A549 treated with AZD2906 at 1 μM for 4 hours (cell line): ENCODE data around the gene MINK1. TPM values are rescaled to one million over a fixed set of nuclear protein-coding genes. Genes with fewer than 3 reads are reported as not detected.

ENCODE experiments used
- total RNA-seq: library from RNA; stranded (reverse); fragments of 200-300 nt; extraction: Qiagen RNA extraction; gene quantifications from 5 replicates; pipeline ENCODE4 v1.2.3, GENCODE V29; 2022

The MINK1 gene
- total RNA-seq: 50.0 to 59.9 TPM (median 53.5 TPM) in 5 replicates

DNA sequence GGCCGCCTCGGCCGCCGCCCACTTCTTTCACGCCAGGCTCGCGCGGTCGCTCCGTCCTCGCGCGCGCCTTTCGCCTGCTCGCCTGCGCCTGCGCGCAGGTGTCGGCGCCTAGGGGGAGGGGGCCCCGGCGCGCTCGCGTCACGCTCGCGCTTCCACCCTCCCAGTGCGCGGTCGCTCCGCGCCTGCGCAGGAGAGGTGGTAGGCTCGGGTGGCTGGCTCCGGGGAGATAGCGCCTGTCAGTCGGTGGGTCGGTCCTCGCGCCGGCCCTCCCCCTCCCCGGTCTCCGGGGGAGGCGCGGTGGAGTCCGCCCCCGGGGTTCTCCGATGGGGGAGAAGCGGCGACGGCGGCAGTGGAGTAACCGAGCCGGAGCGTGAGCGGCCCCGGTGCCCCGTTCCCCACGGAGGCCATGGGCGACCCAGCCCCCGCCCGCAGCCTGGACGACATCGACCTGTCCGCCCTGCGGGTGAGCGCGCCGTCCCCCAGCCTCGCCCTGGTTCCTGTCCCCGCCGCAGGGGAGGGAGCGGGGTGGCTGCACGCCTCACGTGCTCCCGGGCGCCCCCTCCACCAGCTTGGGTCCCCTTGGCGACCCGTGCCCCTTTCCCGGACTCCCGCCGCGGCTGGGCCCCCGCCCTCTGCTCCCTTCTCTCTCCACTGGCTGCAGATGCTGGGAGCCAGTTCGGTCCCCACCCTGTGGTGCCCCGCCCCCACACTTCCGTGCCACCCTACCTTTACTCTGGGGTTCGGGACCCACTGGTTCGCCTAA, at the start of gene MINK1:
TSS of gene MINK1 (plus strand) at position 163 of the 763 bp plus-strand sequence. CDS start at position 407, 244 bp downstream.

DNA sequence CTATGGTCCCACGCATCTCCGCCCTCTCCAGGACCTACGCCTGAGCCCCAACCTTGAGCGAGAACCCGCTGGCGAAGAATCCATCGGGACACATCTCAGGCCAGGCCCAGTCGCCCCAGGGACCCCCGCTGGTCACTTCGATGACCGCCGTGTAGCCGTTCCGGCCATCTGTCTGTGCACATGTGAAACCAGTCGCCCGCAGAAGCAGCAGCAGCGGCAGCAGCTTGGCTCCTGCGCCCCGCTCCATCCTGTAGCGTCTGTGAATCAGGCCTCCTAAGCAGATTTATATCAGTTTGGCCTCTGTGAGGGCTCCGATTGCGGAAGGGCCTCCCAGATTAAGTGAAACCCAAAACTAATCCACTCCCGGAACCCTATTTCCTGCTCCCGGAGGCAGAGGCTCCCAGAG, 47.0 kb upstream of the MINK1 start, which contains the start of gene VMO1:
TSS of gene VMO1 (minus strand) at position 259 of the 406 bp plus-strand sequence. CDS start at position 247, 12 bp downstream.

DNA sequence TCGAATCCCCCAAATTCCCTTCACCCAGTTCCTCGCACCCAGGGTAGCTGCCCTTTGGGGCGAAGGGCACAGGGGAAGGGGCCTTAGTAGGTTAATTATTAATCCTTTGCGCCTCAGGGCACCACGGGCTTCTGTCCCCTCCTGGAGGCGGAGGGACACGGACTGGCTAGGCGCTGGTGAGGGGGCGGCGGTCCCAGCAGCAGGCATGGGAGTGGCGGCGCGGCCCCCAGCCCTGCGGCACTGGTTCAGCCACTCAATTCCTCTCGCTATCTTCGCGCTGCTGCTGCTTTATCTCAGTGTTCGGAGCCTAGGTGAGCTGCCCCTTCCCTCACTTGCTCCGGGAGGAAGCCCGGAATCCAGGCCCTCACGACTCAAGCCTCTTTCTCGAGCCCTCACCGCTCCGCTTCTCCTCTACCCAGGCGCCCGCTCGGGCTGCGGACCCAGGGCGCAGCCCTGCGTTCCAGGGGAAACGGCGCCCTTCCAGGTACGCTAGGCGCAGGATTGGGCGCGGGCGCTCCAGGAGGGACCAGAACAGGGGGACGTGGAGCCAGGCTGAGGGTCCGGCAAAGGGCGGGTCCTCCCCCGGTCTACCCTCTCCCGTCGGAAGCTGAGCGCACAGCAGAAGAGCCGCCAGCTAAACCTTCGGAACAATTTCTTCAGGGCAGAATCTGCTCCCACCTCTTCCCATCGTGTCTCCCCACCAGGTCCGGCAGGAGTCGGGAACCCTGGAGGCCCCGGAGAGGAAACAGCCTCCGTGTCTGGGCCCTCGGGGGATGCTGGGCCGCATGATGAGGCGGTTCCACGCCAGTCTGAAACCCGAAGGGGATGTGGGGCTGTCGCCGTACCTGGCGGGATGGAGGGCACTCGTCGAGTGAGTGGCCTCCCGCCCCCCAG, 44.1 kb upstream of the MINK1 start, which contains the start of gene GLTPD2:
TSS of gene GLTPD2 (plus strand) at position 158 of the 894 bp plus-strand sequence. CDS start at position 206, 48 bp downstream.

DNA sequence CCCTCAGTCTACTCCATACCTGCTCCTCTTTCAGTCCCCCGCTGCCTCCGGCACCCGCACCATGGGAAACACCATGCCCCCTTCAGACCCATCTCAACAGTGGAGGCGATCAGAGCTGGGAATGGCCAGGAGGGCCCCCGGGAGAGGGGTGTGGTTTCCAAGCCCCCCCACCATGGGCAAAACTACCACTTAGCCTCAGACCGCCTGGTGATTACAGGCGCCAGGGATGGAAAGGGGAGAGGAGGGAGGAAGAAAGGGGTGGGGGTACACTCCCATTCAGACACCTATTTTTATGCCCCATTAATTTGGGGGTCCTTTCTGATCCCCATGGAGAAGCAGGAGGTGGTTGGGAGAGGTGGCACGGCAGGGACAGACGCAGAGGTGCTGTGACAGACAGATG, 30.9 kb upstream of the MINK1 start, which contains the start of gene C17orf114:
TSS of gene C17orf114 (minus strand) at position 101 of the 400 bp plus-strand sequence.

DNA sequence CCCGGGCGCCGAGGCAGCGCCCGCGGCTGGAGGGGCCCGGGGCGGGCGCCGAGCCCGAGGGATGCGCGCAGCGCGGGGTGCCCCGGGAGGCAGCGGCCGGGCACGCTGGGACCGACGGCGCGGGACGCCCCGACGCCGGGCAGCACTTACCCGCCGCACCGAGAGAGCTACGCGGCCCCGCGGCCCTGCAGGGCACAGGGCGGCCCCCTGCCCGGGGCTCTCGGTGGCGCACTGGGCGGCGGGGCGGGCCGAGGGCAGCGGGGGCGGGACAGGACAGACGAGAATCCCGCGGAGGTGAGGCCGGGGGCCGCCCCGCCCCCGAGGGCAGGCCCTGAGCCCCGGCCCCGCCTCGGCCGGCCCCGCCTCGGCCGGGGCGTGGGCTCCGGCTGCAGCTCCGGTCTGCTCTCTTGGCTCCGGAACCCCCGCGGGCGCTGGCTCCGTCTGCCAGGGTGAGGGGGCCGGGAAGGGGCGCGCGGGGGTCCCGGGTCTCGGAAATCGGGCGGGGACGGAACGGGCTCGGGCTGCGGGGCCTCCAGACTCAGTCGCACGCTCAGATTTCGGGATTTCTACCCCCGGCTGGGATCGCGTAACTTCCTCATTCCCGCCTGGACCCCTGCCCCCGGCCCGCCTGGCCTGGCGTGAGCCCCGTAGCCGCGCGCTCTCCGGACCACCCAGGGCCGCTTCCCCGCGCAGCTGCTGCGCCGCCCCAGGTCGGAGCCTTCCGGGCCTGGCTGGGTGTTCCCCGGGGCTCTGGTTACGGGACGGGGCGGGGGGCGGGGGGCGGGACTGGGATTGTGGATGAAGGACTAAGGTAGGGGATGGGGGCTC, 26.1 kb upstream of the MINK1 start, which contains the start of gene PLD2:
TSS of gene PLD2 (plus strand) at position 376 of the 828 bp plus-strand sequence. CDS start 621 bp downstream, outside the sequence.

DNA sequence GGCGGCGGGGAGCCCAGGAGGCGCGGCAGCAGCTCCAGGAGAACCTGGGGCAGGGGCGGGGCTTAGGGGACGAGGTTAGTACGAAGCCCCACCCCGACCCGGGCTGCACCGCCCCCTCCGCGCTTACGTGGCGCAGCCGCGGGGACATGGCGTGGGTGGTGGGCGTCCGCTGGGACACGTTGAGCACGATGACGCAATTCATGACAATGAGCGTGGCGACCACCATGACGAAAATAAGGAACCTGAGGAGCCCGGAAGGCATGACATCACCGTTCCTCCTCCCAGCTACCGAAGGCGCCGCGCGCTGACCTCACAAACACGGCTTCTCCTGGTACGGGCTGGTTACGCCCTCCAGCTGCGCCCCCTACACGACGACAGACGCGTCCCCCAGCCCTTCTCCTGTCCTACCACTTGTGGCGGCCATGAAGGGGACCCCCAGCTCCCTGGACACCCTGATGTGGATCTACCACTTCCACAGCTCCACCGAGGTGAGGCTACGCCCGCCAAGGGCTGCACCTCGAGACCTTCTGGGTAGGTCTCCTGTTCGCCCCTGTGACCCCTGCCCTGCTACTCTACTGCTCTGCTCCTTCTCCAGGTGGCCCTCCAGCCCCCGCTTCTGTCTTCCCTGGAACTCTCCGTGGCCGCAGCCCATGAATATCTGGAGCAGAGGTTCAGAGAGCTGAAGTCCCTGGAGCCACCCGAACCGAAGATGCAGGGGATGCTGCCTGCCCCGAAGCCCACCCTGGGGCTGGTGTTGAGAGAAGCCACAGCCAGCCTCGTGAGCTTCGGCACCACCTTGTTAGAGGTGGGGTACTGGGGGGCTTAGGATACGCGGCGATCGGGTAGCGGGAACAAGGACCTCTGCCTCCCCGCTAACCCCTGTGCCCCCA, 66.4 kb downstream of the MINK1 start, which contains the start of gene C17orf107:
TSS of gene C17orf107 (plus strand) at position 196 of the 890 bp plus-strand sequence. CDS start at position 423, 227 bp downstream.

DNA sequence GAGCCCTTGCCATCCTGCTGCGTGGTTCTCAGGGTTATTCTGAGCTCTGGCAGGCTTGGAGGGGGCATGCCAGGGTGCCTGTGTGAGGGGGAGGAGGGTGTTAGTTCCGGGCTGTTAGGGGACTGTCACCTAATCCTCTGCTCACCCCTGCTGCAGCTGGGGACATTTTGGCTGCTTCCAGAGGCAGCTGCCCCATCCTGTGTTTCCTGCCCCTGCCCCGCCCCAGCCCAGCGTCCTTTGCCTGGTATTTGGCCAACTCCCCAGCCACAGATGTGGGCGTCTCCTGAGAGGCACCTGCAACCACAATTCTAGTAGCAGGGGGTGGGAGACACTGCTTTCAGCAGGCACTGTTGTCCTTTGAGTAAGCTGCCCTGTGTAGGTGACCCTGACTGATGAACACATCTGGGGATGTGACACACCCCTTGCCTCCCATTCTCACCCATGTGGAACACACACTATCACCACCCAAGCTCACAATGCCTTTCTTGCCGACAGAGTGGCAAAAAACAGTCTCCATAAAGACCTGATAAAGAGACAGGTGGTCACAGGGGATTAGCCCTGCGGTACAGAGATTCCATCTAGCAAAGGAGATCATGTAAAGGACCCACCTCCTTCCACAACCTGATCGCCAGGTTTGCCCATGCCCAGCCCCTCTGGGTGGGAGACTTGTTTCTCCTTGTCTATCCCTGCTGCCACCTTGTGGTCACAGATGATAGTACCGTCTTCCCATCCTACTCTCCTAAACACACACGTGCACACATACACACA, 70.1 kb downstream of the MINK1 start, which contains the start of gene CHRNE:
TSS of gene CHRNE (minus strand) at position 48 of the 768 bp plus-strand sequence. CDS start at position 13, 35 bp downstream.

DNA sequence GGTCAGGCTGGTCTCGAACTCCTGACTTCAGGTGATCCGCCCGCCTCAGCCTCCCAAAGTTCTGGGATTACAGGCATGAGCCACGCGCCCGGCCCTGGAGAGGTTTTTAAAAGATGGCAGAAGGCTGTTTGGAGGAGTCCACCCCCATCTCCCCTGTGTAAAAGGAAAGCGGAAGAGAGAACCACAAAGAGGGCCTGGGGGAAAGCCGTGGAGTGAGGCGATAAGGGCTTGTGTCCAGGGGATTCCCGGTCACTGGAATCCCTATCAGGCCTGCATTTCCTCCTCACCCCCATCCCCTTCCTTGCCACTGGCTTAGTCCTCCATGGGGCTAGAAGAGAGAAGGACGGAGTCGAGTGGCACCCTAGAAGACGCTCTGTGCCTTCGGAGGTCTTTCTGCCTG, 98.8 kb downstream of the MINK1 start, which contains the start of gene GP1BA:
TSS of gene GP1BA (plus strand) at position 315 of the 400 bp plus-strand sequence. CDS start 328 bp downstream, outside the sequence.

DNA sequence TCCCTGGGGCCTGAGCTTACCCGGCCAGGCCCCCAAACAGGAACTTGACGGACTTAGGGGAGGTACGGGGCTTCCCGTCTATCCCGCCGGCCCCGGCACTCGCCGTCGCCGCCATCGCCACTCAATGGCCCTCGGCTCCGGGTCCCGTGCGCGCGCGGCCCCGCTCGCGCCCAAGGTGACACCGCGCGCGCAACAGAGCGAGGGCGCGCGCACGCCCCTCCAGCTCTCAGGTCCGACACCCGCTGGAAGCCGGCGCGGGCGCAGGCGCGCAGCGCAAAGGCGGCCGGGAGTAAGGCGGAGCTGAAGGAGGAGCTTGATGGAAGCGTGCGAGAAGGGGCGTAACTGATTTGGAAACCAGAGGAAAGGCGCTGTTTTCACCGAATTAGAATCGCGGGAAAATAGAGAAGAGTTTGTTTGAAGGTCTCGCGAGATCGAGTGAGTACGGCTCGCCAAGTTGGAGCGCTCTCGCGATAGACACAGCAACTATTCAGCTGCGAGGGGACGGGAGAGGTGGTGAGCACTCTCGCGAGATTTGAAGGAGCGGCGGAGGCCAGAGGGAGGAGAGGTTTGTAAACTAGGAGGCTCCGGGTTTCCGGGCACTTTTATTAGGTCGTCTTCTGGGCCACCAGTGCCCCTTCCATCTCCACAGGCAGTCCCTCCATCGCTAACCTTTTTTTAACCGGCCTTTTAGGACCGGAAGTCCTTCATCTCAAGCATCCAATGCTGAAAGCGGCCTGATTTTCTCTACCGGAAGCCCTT, 106.8 kb downstream of the MINK1 start, which contains the start of the genes RNF167 and SLC25A11:
TSS of gene RNF167 (plus strand) at position 473 of the 759 bp plus-strand sequence. CDS start 642 bp downstream, outside the sequence.
TSS of gene SLC25A11 (minus strand) at position 251 of the 759 bp plus-strand sequence. CDS start at position 115, 136 bp downstream.

Other genes starting within 250 kb of the MINK1 start
- 0.17 to 0.74 TPM (median 0.51 TPM) in 5 replicates for gene SMTNL2, start 248.8 kb upstream of the MINK1 start, total RNA-seq
- gene ALOX15, start 191.7 kb upstream of the MINK1 start, total RNA-seq: 0.04 to 0.26 TPM (median 0.09 TPM) in 5 replicates
- gene PELP1, start 129.2 kb upstream of the MINK1 start, total RNA-seq: 61.4 to 74.7 TPM (median 73.3 TPM) in 5 replicates
- 45.4 to 63.2 TPM (median 52.9 TPM) in 5 replicates for gene ARRB2, start 122.7 kb upstream of the MINK1 start, total RNA-seq
- gene MED11, start 101.9 kb upstream of the MINK1 start, total RNA-seq: 39.6 to 43.6 TPM (median 40.6 TPM) in 5 replicates
- 0.28 to 0.48 TPM (median 0.40 TPM) in 5 replicates for gene ZMYND15, start 93.5 kb upstream of the MINK1 start, total RNA-seq
- 12.9 to 17.1 TPM (median 15.5 TPM) in 5 replicates for gene CXCL16, start 93.4 kb upstream of the MINK1 start, total RNA-seq
- gene TM4SF5, start 61.5 kb upstream of the MINK1 start, total RNA-seq: 0.45 to 0.94 TPM (median 0.63 TPM) in 5 replicates
- 0.39 to 1.4 TPM (median 0.76 TPM) in 5 replicates for gene VMO1, start 47.0 kb upstream of the MINK1 start, total RNA-seq
- 0.08 to 0.18 TPM in 2 of 5 replicates, not detected in the others for gene GLTPD2, start 44.4 kb upstream of the MINK1 start, total RNA-seq
- gene PSMB6, start 37.2 kb upstream of the MINK1 start, total RNA-seq: 460 to 509 TPM (median 497 TPM) in 5 replicates
- 20.2 to 23.9 TPM (median 21.6 TPM) in 5 replicates for gene PLD2, start 26.2 kb upstream of the MINK1 start, total RNA-seq
- gene C17orf107, start 66.2 kb downstream of the MINK1 start, total RNA-seq: 0.17 to 0.30 TPM (median 0.26 TPM) in 5 replicates
- 0.05 to 0.14 TPM (median 0.11 TPM) in 4 of 5 replicates, not detected in the other for gene CHRNE, start 69.8 kb downstream of the MINK1 start, total RNA-seq
- gene GP1BA, start 98.9 kb downstream of the MINK1 start, total RNA-seq: not detected in 5 replicates
- gene SLC25A11, start 106.7 kb downstream of the MINK1 start, total RNA-seq: 50.6 to 71.8 TPM (median 68.6 TPM) in 5 replicates
- 87.5 to 144 TPM (median 123 TPM) in 5 replicates for gene RNF167, start 106.9 kb downstream of the MINK1 start, total RNA-seq
- gene PFN1, start 115.2 kb downstream of the MINK1 start, total RNA-seq: 2,518 to 3,013 TPM (median 2,877 TPM) in 5 replicates
- gene ENO3, start 117.8 kb downstream of the MINK1 start, total RNA-seq: 37.7 to 50.5 TPM (median 43.7 TPM) in 5 replicates
- gene SPAG7, start 134.5 kb downstream of the MINK1 start, total RNA-seq: 68.0 to 87.9 TPM (median 71.6 TPM) in 5 replicates
- gene CAMTA2, start 154.3 kb downstream of the MINK1 start, total RNA-seq: 25.7 to 38.5 TPM (median 34.5 TPM) in 5 replicates
- gene INCA1, start 164.2 kb downstream of the MINK1 start, total RNA-seq: 1.4 to 1.9 TPM (median 1.6 TPM) in 5 replicates
- 97.5 to 119 TPM (median 110 TPM) in 5 replicates for gene KIF1C, start 164.6 kb downstream of the MINK1 start, total RNA-seq
- 0.38 to 0.99 TPM (median 0.79 TPM) in 5 replicates for gene SLC52A1, start 202.1 kb downstream of the MINK1 start, total RNA-seq
- 0.82 to 1.1 TPM (median 1.0 TPM) in 5 replicates for gene ZFP3, start 245.1 kb downstream of the MINK1 start, total RNA-seq